GM12878 (cell line): ENCODE measurements around the gene UBASH3A. TPM values are rescaled to one million over a fixed set of nuclear protein-coding genes. Genes with fewer than 3 reads are reported as not detected.

ENCODE experiments used
- ATAC-seq: fragments of 200-7000 bp; cut with Tn5 transposase; 3 replicates; pipeline ENCODE4 v1.9.1; 2020; ENCODE audit warnings: mild to moderate bottlenecking, moderate library complexity
- BruUV-seq: library from RNA; stranded (reverse); fragments of 400-500 nt; replicated peaks from 2 replicates; lab custom pipeline; 2021; lab: Mats Ljungman, UMichigan
- CTCF ChIA-PET: fragments of 300-600 bp; sonication (Branson Sonifier 250); formaldehyde crosslinking; extraction: SDS; loops from one replicate; lab custom pipeline; 2021; ENCODE audit warnings: inconsistent platforms; lab: Yijun Ruan, JAX
- POLR2A ChIA-PET: fragments of 350-600 bp; formaldehyde crosslinking; extraction: SDS; loops from one replicate; lab custom pipeline; 2021; ENCODE audit warnings: inconsistent platforms; lab: Charles Lee
- RAD21 ChIA-PET: fragments of 300-600 bp; sonication (Branson Sonifier 250); formaldehyde crosslinking; loops from one replicate; lab custom pipeline; 2023; ENCODE audit warnings: antibody characterized with exemption; ENCODE audit not compliant: unreplicated experiment; lab: Charles Lee
- SMC1A ChIA-PET: fragments of 300-600 bp; sonication (Branson Sonifier 250); formaldehyde crosslinking; loops from one replicate; lab custom pipeline; 2023; ENCODE audit not compliant: unreplicated experiment, uncharacterized antibody; lab: Charles Lee
- DNase-seq: peaks from one replicate; pipeline ENCODE4 v3.0.0-alpha.2; 2011; ENCODE audit warnings: low read depth, low spot score
- FAIRE-seq: peaks from 3 replicates; lab custom pipeline; 2011; peaks lifted over from hg19 to GRCh38; lab: Jason Lieb, UNC
- H2AFZ ChIP-seq: 2 replicates; pipeline ENCODE4 v1.6.0; 2011; ENCODE audit warnings: low read depth, low read length, control low read depth; ENCODE audit not compliant: control insufficient read depth
- H3K27ac ChIP-seq: 2 replicates; pipeline ENCODE4 v1.5.1; 2011; ENCODE audit warnings: control low read depth; ENCODE audit not compliant: control insufficient read depth, insufficient read depth
- H3K27me3 ChIP-seq, 2 experiments: replicated peaks in 1 of 2; 2 replicates each; pipeline versions ENCODE4 v1.6.0 to v1.6.1; 2011; ENCODE audit warnings: low read length in 1 of 2; ENCODE audit not compliant: control insufficient read depth in 2 of 2, insufficient read depth in 2 of 2
- H3K36me3 ChIP-seq, 2 experiments: 2 replicates each; pipeline ENCODE4 v1.5.1; 2011; ENCODE audit warnings: low read length in 1 of 2; ENCODE audit not compliant: control insufficient read depth in 2 of 2, insufficient read depth in 2 of 2
- H3K4me1 ChIP-seq: 2 replicates; pipeline ENCODE4 v1.6.1; 2011; ENCODE audit warnings: mild to moderate bottlenecking, low read length, moderate library complexity, mixed read lengths; ENCODE audit not compliant: control insufficient read depth, insufficient read depth
- H3K4me2 ChIP-seq: 2 replicates; pipeline ENCODE4 v1.6.0; 2011; ENCODE audit warnings: control low read depth; ENCODE audit not compliant: control insufficient read depth, insufficient read depth
- H3K4me3 ChIP-seq: fragments of 200-600 bp; sonication (generic); 2 replicates; pipeline ENCODE4 v1.5.1; 2016
- H3K79me2 ChIP-seq: 2 replicates; pipeline ENCODE4 v1.6.0; 2011; ENCODE audit warnings: low read length; ENCODE audit not compliant: control insufficient read depth, insufficient read depth
- H3K9ac ChIP-seq: 2 replicates; pipeline ENCODE4 v1.8.0; 2011; ENCODE audit warnings: low read length, control low read depth, mixed read lengths; ENCODE audit not compliant: control insufficient read depth, insufficient read depth
- H3K9me3 ChIP-seq: replicated peaks from 3 replicates; pipeline ENCODE4 v1.5.1; 2011; ENCODE audit warnings: mild to moderate bottlenecking, low read length; ENCODE audit not compliant: control insufficient read depth, insufficient read depth
- H4K20me1 ChIP-seq: 2 replicates; pipeline ENCODE4 v1.6.0; 2011; ENCODE audit not compliant: control insufficient read depth, insufficient read depth
- CHD1 ChIP-seq: IDR thresholded peaks from 2 replicates; pipeline ENCODE4 v1.6.1; 2012; ENCODE audit warnings: low read depth, low read length, improper control_type of control experiment
- EGR1 ChIP-seq, 2 experiments: IDR thresholded peaks; 1 replicate in 1 of 2; 2 replicates in 1 of 2; pipeline ENCODE4 v1.6.1; 2011 to 2012; ENCODE audit warnings: low read depth in 2 of 2, low read length in 2 of 2, borderline replicate concordance in 1 of 2, mild to moderate bottlenecking in 1 of 2, moderate library complexity in 1 of 2
- HCFC1 ChIP-seq: fragments of 150-350 bp; IDR thresholded peaks from 2 replicates; pipeline ENCODE4 v1.6.1; 2014; ENCODE audit warnings: low read length
- HDAC6 ChIP-seq: fragments of 200-600 bp; sonication (generic); IDR thresholded peaks from one replicate; pipeline ENCODE4 v1.8.0; 2017; ENCODE audit warnings: antibody characterized with exemption; ENCODE audit not compliant: unreplicated experiment
- IRF4 ChIP-seq: IDR thresholded peaks from 2 replicates; pipeline ENCODE4 v1.6.1; 2011; ENCODE audit warnings: low read depth, low read length
- MEF2B ChIP-seq: fragments of 450-650 bp; IDR thresholded peaks from 2 replicates; pipeline ENCODE4 v1.6.1; 2018; ENCODE audit warnings: mild to moderate bottlenecking, moderate library complexity; ENCODE audit not compliant: partially characterized antibody, poor library complexity, severe bottlenecking
- MYB ChIP-seq: fragments of 150-350 bp; IDR thresholded peaks from 2 replicates; pipeline ENCODE4 v1.6.1; 2014; ENCODE audit warnings: mild to moderate bottlenecking, low read depth, low read length, borderline replicate concordance
- NR2C1 ChIP-seq: fragments of 450-650 bp; IDR thresholded peaks from 2 replicates; pipeline ENCODE4 v1.6.1; 2017; ENCODE audit warnings: antibody characterized with exemption, mild to moderate bottlenecking, moderate library complexity
- NR2C2 ChIP-seq: IDR thresholded peaks from 2 replicates; pipeline ENCODE4 v1.6.1; 2011; ENCODE audit warnings: borderline replicate concordance, low read depth; ENCODE audit not compliant: control insufficient read depth, insufficient read length
- POLR2AphosphoS2 ChIP-seq: IDR thresholded peaks from 2 replicates; pipeline ENCODE4 v1.6.1; 2011; ENCODE audit warnings: low read depth, mild to moderate bottlenecking, low read length, improper control_type of control experiment, moderate library complexity
- POLR2AphosphoS5 ChIP-seq: IDR thresholded peaks from 2 replicates; pipeline ENCODE4 v1.6.1; 2011; ENCODE audit warnings: mild to moderate bottlenecking, low read length, inconsistent platforms
- RCOR1 ChIP-seq: conservative IDR thresholded peaks from 2 replicates; pipeline ENCODE4 v1.6.1; 2012; ENCODE audit warnings: low read depth, low read length, improper control_type of control experiment
- RFX5 ChIP-seq: IDR thresholded peaks from 2 replicates; pipeline ENCODE4 v1.6.1; 2011; ENCODE audit warnings: low read depth, low read length, improper control_type of control experiment
- SMARCA5 ChIP-seq: fragments of 450-650 bp; IDR thresholded peaks from 2 replicates; pipeline ENCODE4 v1.6.1; 2017; ENCODE audit warnings: mild to moderate bottlenecking
- SPI1 ChIP-seq: IDR thresholded peaks from 2 replicates; pipeline ENCODE4 v1.6.1; 2011; ENCODE audit warnings: low read depth, mild to moderate bottlenecking, low read length, moderate library complexity, borderline replicate concordance; ENCODE audit not compliant: insufficient read depth
- STAT3 ChIP-seq: IDR thresholded peaks from 2 replicates; pipeline ENCODE4 v1.6.1; 2011; ENCODE audit warnings: low read depth, low read length, improper control_type of control experiment
- ZNF274 ChIP-seq: IDR thresholded peaks from one replicate; pipeline ENCODE4 v1.8.0; 2011; ENCODE audit not compliant: insufficient read length, insufficient read depth
- ZZZ3 ChIP-seq: IDR thresholded peaks from 2 replicates; pipeline ENCODE4 v1.6.1; 2011; ENCODE audit warnings: low read depth; ENCODE audit not compliant: control insufficient read depth, insufficient read length
- WGBS: methylation state at CpG from one replicate; pipeline ENCODE4 v1.1.6; 2016; ENCODE audit warnings: low lambda C conversion rate; ENCODE audit not compliant: insufficient replicate concordance, insufficient coverage; ENCODE audit errors: missing lambda C conversion rate; 5-methylcytosine and 5-hydroxymethylcytosine counted together
- in situ Hi-C: fragments of 300-500 bp; cut with MboI; formaldehyde crosslinking; loops from 9 replicates; pipeline ENCODE4 v1.14.3; 2018; ENCODE audit warnings: mixed read lengths
- intact Hi-C: fragments of 100-400 bp; cut with micrococcal nuclease; formaldehyde crosslinking; loops from one replicate; pipeline ENCODE4 v1.14.2; 2022; ENCODE audit not compliant: unreplicated experiment
- polyA plus RNA-seq, 11 experiments: library from polyadenylated mRNA; depleted of rRNA in 4 of 11; unstranded in 6 of 11; stranded (reverse) in 5 of 11; fragments of >200 nt; fragmentation: Nextera tagmentation in 4 of 11; fragmentation: Illumina TruSeq in 1 of 11; extraction: Ambion mirVana in 4 of 11; extraction: Trizol in 1 of 11; gene quantifications; 1 replicate in 1 of 11; 2 replicates in 10 of 11; pipeline versions ENCODE4 v1.2.1 to v1.2.3, GENCODE V29; 2011 to 2016; ENCODE audit warnings: inconsistent platforms in 2 of 11, missing spikeins in 2 of 11, low read depth in 1 of 11
- total RNA-seq, 4 experiments: library from RNA; depleted of rRNA in 3 of 4; stranded (reverse); fragments of >200 nt in 3 of 4; fragmentation: Illumina TruSeq in 1 of 4; extraction: Trizol in 1 of 4; gene quantifications; 2 replicates each; pipeline versions ENCODE4 v1.2.1 to v1.2.3, GENCODE V29; 2013 to 2021
- TF ChIP-seq, protein P1 (sequence below): fragments of 450-650 bp; formaldehyde crosslinking; IDR thresholded peaks from 2 replicates; pipeline ENCODE4 v1.4.0; 2022; ENCODE audit warnings: mild to moderate bottlenecking, moderate library complexity
- TF ChIP-seq, protein P2 (sequence below): IDR thresholded peaks from 2 replicates; pipeline ENCODE4 v1.6.1; 2012; ENCODE audit warnings: low read length, inconsistent platforms

The UBASH3A gene
- total and polyA plus RNA-seq, 10 of the 15 experiments (the other 5 are each of a cell fraction or from before 2014, with no cell fraction given) = 0.04 to 0.39 (median 0.23) TPM; not detected in 1

DNA sequence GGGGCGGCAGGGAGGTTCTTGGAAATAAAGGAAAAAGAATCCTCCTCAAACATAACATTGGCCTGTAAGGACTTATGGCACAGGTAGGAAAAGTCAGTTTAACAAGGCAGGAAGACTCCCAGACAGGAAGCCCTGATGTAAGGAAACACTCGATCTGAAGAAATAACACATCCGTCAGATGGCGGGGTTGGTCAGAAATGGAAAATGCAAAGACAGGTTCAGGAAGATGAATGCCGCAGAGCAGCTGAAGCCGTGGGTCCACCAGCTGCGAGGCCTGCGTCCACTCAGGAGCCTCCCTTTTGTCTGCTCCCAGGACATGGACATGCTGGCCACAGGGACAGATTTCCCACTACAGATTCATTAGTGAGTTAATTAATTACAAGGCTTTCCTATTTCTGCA, 88.5 kb downstream of the UBASH3A start:
- Histone ChIP-seq H3K4me3 (no peak overlapping the region), H4K20me1 (no peaks in the 10 kb centered on the region), H3K4me1 (peaks cover 14% of the 10 kb centered on the region), H3K9me3 (no peaks in the 10 kb centered on the region; the same call in 2 of the 3 replicates), H2AFZ (no peak overlapping the region), H3K9ac (no peak overlapping the region), H3K27ac (no peak overlapping the region), H3K36me3 (no peaks in the 10 kb centered on the region), H3K4me2 (no peak overlapping the region), H3K79me2 (no peaks in the 10 kb centered on the region), H3K27me3 (no peaks in the 10 kb centered on the region)
- TF ChIP-seq MYB (no peak), RFX5 (no peak), HDAC6 (no peak), CHD1 (no peak), STAT3 (no peak), IRF4 (no peak), RCOR1 (no peak), ZNF274 (no peak), MEF2B (no peak), NR2C2 (no peak), POLR2AphosphoS2 (no peak), NR2C1 (no peak), POLR2AphosphoS5 (no peak), EGR1 (IDR thresholded peaks at IDR 0.05; ENCODE audit: borderline replicate concordance in 1 of 2, low read depth in 2 of 2, low read length in 2 of 2) (no peak), SMARCA5 (no peak), ZZZ3 (no peak), HCFC1 (no peak), SPI1 (no peak)
- TF ChIP-seq, protein P1, sequence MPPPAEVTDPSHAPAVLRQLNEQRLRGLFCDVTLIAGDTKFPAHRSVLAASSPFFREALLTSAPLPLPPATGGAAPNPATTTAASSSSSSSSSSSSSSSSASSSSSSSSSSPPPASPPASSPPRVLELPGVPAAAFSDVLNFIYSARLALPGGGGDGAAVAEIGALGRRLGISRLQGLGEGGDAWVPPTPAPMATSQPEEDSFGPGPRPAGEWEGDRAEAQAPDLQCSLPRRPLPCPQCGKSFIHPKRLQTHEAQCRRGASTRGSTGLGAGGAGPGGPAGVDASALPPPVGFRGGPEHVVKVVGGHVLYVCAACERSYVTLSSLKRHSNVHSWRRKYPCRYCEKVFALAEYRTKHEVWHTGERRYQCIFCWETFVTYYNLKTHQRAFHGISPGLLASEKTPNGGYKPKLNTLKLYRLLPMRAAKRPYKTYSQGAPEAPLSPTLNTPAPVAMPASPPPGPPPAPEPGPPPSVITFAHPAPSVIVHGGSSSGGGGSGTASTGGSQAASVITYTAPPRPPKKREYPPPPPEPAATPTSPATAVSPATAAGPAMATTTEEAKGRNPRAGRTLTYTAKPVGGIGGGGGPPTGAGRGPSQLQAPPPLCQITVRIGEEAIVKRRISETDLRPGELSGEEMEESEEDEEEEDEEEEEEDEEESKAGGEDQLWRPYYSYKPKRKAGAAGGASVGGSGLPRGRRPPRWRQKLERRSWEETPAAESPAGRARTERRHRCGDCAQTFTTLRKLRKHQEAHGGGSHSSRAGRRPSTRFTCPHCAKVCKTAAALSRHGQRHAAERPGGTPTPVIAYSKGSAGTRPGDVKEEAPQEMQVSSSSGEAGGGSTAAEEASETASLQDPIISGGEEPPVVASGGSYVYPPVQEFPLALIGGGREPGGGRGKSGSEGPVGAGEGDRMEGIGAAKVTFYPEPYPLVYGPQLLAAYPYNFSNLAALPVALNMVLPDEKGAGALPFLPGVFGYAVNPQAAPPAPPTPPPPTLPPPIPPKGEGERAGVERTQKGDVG (CRISPR knock-in tag) = no peak
- TF ChIP-seq, protein P2, sequence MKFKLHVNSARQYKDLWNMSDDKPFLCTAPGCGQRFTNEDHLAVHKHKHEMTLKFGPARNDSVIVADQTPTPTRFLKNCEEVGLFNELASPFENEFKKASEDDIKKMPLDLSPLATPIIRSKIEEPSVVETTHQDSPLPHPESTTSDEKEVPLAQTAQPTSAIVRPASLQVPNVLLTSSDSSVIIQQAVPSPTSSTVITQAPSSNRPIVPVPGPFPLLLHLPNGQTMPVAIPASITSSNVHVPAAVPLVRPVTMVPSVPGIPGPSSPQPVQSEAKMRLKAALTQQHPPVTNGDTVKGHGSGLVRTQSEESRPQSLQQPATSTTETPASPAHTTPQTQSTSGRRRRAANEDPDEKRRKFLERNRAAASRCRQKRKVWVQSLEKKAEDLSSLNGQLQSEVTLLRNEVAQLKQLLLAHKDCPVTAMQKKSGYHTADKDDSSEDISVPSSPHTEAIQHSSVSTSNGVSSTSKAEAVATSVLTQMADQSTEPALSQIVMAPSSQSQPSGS = no peak
- intact Hi-C loops (no loop called here), in situ Hi-C loops (no loop called here)
- DNase-seq (no peak), FAIRE-seq (no peak), ATAC-seq (no peak)
- ChIA-PET CTCF (no interaction called here), POLR2A (no interaction called here), RAD21 (interaction anchor here (0.6 to 4.0 kb wide), 3 partner anchors 14 to 44 kb away, joined by 3 to 16 read pairs (median 9); no protein-coding TSS in a partner anchor), SMC1A (interaction anchor here (1.2 to 1.5 kb wide), 2 partner anchors 19 to 25 kb away, joined by 3 read pairs; no protein-coding TSS in a partner anchor)
- BruUV-seq = no TSS peak
- WGBS = 91% methylated on average over 8 of the region's 8 CpGs
